Forelimb muscle (tissue), 1 donor: ENCODE data around the gene RFX4. TPM values are rescaled to one million over a fixed set of nuclear protein-coding genes. Genes with fewer than 3 reads are reported as not detected.
A peak's percentile ranks its signal among the peaks of the same experiment; 100 is the strongest.
"Not testable (repeated sequence)": the region's sequence is repeated elsewhere in the genome, so short reads cannot be mapped to it uniquely, and the experiment has no call there.

Experiments used
- DNase-seq: peaks from one replicate; pipeline ENCODE4 v3.0.0-alpha.2; 2013; ENCODE audit warnings: low read depth
- polyA plus RNA-seq: library from polyadenylated mRNA; unstranded; fragments of 120-200 nt; gene quantifications from one replicate; pipeline ENCODE4 v1.2.1, GENCODE V29; 2013; ENCODE audit not compliant: insufficient read length

RFX4 gene
- polyA plus RNA-seq, 1 donor: 0.15 TPM

GRCh38 chr12:106726603-106727202 is 143.9 kb downstream of the RFX4 start:
- not testable (repeated sequence) for DNase-seq

- DNase-seq: no peak
Observed at GRCh38 chr12:106729611-106730010, 146.8 kb downstream of the RFX4 start.

- DNase-seq: no peak
Observed at GRCh38 chr12:106732890-106733289, 150.1 kb downstream of the RFX4 start.

- peak; percentile 29 for DNase-seq
Observed at GRCh38 chr12:106733660-106734059, 150.9 kb downstream of the RFX4 start.

GRCh38 chr12:106736051-106736957 is 153.5 kb downstream of the RFX4 start:
- no peak for DNase-seq

- DNase-seq: no peak
Observed at GRCh38 chr12:106739318-106739717, 156.5 kb downstream of the RFX4 start.

- no peak for DNase-seq
Observed at GRCh38 chr12:106739815-106740530, 157.2 kb downstream of the RFX4 start.

GRCh38 chr12:106740818-106741217 is 158.0 kb downstream of the RFX4 start:
- DNase-seq: no peak

- DNase-seq: no peak
Observed at GRCh38 chr12:106741247-106741646, 158.4 kb downstream of the RFX4 start.

- DNase-seq: no peak
Observed at GRCh38 chr12:106743270-106743988, 160.6 kb downstream of the RFX4 start.

- DNase-seq: no peak
Observed at GRCh38 chr12:106744600-106744999, 161.8 kb downstream of the RFX4 start.

- no peak for DNase-seq
Observed at GRCh38 chr12:106745181-106745745, 162.5 kb downstream of the RFX4 start.

GRCh38 chr12:106747973-106748436 is 165.2 kb downstream of the RFX4 start:
- DNase-seq: no peak

- no peak for DNase-seq
Observed at GRCh38 chr12:106750524-106750923, 167.7 kb downstream of the RFX4 start.

- DNase-seq: no peak
Observed at GRCh38 chr12:106753526-106753925, 170.7 kb downstream of the RFX4 start.

GRCh38 chr12:106754331-106754730 is 171.5 kb downstream of the RFX4 start:
- DNase-seq: no peak

GRCh38 chr12:106757623-106758348 is 175.0 kb downstream of the RFX4 start:
- no peak for DNase-seq

- DNase-seq: no peak
Observed at GRCh38 chr12:106758349-106759110, 175.7 kb downstream of the RFX4 start.

GRCh38 chr12:106759526-106760183 is 176.9 kb downstream of the RFX4 start:
- no peak for DNase-seq
